ENCODE measurements around the gene KCND3.
"Not testable (repeated sequence)": the region's sequence is repeated elsewhere in the genome, so short reads cannot be mapped to it uniquely, and the experiment has no call there.

KCND3 gene

DNA sequence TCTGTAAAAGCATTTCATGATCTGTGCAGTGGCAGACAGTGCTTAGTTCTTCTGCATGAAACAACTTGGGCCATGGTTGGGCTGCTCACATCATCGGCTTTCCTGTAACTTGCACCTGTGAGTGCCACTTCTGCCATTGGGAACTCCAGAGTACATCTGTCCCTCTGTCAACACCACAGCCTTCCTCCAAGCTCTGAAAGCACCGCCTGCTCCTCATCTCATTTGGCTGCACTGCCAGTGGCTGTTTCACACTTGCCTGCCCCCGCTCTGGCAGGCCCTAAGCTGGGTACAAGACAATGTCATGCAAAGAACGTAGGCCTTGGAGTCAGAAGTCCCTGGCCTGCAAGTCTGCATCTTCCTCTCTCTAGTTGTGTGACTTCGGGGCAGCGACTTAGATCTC, 187.4 kb downstream of the KCND3 start:
- DNase-seq = no peak

- DNase-seq = no peak
Measured at GRCh38 chr1:111801071-111801850, 188.2 kb downstream of the KCND3 start.

DNA sequence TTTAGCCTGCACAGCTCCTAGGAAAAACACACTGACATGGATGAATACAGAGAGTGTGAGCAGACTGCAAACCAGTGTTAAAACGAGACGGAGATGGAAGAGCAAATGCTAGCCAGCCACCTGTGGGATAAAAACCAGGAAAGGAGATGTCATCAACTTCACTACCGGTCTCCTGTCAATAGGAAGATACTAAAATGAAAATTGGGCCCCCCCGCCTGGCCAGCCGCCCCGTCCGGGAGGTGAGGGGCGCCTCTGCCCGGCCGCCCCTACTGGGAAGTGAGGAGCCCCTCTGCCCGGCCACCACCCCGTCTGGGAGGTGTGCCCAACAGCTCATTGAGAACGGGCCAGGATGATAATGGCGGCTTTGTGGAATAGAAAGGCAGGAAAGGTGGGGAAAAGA, 189.7 kb downstream of the KCND3 start:
- not testable (repeated sequence) for DNase-seq

DNA sequence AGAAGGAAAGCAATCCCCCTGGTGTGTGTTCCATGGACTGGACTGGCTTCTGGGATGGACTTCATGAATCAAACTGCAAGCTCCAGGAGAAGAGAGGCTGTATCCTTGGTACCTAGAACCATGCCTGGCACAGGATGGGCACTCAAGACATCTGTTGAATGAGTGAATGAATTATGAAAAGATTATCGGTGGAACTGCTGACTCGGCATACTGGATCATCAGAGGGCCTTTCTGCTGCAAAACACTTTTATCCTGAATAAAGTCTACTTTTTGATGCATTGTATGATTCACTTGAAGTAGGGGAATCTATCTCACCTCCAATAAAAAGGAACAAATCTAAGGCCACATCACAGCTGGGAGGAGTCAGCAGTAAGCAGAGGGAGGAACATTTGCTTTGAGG, 190.9 kb downstream of the KCND3 start:
- DNase-seq = no peak

DNA sequence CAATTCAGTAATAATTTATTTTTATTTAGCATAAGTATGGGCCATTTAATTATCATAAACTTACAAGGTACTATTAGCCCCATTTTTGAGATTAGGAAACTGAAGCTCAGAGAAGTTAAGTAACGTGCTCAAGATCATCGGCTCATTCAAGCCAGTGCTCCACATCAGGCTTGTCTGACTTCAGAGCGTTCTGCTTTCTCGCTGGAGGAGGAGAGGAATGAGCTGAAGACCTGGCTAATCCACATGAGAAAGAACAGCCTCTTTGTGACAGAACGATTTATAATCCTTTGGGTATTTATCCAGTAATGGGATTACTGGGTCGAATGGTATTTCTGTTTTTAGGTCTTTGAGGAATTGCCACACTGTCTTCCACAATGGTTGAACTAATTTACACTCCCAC, 194.1 kb downstream of the KCND3 start:
- DNase-seq = no peak

DNA sequence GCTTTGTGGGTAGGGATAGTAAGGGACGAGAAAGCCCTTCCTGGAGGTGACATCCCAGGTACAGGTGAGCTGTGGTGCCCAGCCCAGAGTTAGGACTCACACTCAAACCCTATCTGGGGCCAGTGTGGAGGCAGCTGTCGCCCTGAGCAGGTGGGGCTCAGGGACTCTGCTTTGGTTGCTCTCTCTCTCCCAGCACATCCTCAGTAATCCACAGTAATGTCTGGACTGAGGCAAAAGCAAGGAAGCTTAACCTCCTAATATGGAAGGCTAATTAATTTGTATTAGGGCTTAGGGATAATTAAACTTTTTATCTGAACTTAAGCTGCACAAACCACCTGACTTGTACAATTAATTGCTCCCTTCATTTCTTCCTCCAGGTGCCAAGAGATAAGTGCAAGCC, 195.5 kb downstream of the KCND3 start:
- DNase-seq = no peak

- DNase-seq = no peak
Measured at GRCh38 chr1:111792249-111792648, 197.2 kb downstream of the KCND3 start.

- DNase-seq = no peak
Measured at GRCh38 chr1:111791776-111792175, 197.7 kb downstream of the KCND3 start.

- DNase-seq = peak; percentile 49
Measured at GRCh38 chr1:111789666-111790316, 199.7 kb downstream of the KCND3 start.

DNA sequence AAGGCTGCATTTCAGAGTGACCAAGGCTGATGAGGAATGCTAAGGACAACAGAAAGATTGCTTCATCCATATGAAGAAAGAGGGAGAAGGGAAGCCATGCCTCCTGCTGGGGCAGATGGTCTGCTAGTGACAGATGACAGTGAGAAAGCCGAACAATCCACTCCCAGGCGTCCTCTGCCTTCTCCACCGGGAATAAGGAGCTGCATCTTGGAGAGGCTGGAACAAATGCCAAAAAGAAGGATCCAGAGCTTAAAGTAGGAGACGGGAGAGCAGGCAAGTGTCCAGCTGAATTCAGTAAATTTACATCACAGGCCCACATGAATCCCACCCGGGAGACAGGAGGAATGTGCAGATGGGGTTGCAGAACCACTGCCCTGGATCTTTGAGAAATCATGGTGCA, 200.3 kb downstream of the KCND3 start:
- DNase-seq = no peak

- no peak for DNase-seq
Measured at GRCh38 chr1:111786669-111787207, 202.7 kb downstream of the KCND3 start.

DNA sequence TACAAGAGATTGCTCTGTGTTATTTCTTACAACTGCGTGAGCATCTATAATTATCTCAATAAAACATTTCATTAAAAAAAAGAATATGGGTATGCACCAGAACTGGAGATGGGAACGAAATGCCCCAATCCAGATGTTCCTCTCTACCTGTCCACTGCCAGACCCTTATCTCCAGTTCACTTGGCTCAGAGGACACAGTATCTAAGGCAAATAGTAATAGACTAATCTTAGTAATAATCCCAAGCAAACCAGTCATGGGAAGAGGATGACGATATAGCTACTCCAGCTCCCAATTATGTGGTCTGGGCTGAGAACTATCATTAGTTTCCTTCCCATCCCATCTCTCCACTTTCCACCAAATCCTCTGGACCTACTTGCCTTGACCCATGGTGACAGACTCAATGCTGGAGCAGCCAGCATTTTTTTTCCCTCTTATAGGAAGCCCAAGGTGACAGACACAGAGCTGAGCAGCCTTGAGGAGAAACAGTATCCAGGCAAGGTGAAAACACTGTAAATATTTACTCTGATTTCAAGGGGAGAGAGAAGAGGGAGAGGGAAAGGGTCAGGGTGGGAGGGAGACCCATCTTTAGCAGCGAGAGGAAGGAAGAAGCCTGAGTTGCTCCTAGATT, 205.1 kb downstream of the KCND3 start:
- DNase-seq = no peak

DNA sequence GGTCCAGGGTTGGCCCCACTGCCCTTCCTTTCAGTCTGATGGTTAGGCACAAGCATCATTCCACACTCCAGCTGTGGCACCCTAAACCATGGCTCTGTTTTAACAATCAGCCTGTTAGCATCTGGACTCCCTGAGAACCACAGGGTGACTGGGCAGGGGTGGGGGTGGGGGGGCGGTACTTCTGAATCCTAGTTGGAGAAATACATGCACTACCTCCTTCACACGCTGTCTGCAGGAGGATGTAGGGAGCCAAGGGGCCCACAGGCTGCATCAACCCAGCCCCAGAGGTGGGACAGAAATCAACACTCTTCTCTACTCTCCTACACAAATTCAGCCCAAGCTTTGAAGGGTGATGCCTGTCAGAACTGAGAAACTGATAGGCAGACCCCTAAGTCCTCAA, 209.9 kb downstream of the KCND3 start:
- DNase-seq = no peak

DNA sequence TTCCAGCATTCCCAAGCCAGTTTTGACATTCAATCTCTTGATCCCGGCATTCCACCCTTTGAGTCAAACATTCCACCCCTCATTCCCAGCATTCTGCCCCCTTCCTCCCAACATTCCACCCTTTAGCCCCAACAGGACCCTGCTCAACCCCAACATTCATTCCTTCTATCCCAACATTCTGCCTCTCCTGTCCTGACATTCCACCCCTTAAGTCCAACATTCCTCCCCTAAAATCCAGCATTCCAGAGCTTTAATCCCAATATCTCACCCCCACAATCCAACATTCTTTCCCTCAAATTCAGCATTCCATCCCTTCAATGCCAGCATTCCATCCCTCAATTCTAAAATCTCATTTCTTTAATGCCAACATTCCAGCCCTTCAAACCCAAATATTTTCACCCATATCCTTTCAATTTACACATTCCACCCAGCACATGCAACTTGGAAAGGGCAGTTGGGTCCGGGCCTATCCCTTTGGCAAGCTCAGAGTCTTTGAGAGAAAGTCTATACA, 210.9 kb downstream of the KCND3 start:
- no peak for DNase-seq

GRCh38 chr1:111778066-111778465, 211.4 kb downstream of the KCND3 start:
- no peak for DNase-seq

GRCh38 chr1:111777301-111777700, 212.2 kb downstream of the KCND3 start:
- DNase-seq = no peak

DNA sequence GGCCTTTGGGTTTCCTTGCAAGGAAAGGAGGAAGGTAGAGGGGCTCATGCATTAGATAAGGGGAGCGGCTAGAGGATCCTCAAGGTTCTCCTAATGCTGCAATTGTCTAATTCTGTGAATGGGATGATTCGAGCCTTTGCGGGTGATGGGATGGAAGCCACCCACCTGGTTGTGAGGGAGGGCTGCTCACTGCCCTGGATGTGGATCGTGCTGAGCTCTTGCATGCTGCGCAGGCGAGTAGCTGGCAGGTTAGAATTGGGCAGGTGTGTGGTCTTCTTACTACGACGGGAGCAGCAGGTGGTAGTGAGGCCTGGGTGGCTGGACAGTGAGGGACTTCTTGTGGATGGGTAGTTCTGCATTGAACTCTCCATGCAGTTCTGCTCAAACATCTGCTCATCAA, 212.6 kb downstream of the KCND3 start:
- no peak for DNase-seq

DNA sequence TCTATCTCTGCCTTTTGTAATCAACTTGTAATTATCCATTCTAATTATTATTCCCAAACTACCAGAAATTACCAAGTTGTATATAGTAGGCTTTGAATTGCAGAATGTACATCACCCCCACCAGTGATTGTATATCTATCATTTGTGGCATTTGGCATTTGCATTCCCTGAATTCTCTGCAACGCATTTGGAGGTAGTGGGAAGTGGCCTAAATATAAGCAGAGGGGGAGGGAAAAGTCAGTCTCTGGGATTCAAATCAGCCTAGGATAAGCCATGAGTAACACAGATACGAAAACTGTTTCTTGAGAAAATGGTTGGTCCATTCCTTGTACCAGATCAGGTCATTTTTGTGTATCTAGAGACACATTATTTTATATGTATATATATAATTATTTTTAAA, 213.1 kb downstream of the KCND3 start:
- no peak for DNase-seq

GRCh38 chr1:111775966-111776365, 213.5 kb downstream of the KCND3 start:
- DNase-seq = no peak

DNA sequence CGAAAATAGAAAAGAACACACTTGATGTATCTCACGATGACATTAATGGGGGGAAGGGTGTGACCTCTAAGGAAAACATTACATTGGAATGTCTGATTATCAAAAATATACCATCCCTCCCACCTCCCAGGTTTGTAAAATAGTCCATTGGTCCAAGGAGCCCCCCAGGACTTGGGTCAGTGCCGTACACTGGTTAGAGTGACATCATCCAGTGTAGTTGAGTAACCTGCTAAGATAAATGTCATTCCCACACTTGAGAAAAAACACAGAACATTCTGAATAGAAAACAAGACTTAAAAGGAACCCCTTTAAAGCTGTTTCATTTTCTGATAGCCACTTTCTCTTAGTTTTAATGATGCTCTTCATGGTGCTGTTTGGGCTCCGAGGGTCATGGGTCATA, 218.6 kb downstream of the KCND3 start:
- DNase-seq = no peak

DNA sequence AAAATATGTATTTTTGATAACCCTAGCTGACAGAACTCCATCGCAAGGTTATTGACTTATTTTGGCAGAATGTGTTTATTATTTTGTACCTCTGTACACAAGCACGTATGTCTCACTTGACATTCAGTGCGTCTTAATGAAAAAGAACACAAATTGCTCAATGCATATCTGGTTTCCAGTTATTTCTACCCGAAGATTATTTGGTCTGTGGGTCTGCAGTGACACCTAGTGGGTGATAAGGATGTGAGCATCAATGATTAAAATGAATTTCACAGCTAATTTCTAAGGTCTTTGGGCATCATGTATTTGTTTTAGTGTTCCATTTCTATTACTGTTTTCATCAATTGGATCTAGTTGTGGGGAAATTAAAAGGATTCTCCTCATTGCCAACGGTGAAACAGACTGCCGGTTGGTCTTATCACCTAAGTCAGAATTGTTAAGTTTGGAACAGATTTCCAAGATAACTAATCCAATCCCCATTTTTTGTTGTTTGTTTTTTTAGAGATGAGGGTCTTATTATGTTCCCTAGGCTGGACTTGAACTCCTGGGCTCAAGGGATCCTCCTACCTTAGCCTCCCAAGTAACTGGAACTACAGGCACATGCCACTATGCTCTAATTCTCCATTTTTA, 219.8 kb downstream of the KCND3 start:
- DNase-seq = peak; percentile 83

DNA sequence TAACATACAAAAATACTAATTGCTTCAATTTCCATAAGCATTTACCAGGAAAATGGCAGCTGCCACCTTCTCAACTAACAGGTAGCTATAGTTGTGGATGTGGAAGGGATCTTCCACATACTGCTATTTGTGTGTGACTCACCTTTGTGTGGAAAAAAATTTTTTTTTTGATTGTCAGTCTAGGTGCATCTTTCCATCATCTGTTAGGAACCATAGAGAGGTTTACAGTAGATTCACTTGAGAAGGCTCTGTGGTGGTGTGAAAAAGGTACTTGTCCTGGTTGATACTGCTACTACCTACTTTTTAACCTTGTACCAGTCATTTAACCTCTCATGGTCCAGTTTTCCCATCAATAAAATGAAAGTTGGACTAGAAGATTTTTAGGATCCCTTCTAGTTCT, 220.8 kb downstream of the KCND3 start:
- no peak for DNase-seq

DNA sequence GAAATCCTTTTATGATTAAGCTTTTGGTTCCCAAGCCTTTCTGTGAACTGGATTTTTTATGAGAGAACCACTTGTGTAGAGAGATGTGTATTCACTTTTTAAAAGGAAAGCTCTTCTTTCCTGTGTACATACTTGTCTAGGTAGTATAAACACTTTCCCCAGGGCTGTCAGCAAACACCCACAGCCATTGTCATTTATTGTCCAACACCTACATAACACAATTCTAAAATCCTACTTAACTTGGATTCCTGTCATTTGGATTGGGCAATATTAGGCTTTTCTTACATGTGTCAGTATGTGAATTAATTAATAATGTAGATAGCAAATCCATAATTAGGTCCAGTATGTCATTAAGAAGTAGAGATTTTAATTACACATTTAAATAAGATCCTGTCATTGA, 221.4 kb downstream of the KCND3 start:
- DNase-seq = no peak
